GM10248 (cell line): ENCODE data around the gene ZAR1.

Experiments
- CTCF ChIA-PET: fragments of 300-600 bp; sonication (Branson Sonifier 250); formaldehyde crosslinking; extraction: SDS; loops from one replicate; lab custom pipeline; 2021; ENCODE audit warnings: antibody characterized with exemption; lab: Yijun Ruan, JAX
- POLR2A ChIA-PET: fragments of 350-650 bp; sonication (Branson Sonifier 250); formaldehyde crosslinking; extraction: SDS; loops from one replicate; lab custom pipeline; 2020; ENCODE audit warnings: antibody characterized with exemption; lab: Yijun Ruan, JAX
- DNase-seq: peaks from one replicate; pipeline ENCODE4 v3.0.0; 2012; ENCODE audit errors: extremely low spot score
- TF ChIP-seq, protein P1 (sequence below): IDR thresholded peaks from 2 replicates; pipeline ENCODE4 v1.5.1; 2012; ENCODE audit warnings: mild to moderate bottlenecking, low read depth; ENCODE audit errors: extremely low read depth, missing control alignments, control extremely low read depth

Gene ZAR1

DNA sequence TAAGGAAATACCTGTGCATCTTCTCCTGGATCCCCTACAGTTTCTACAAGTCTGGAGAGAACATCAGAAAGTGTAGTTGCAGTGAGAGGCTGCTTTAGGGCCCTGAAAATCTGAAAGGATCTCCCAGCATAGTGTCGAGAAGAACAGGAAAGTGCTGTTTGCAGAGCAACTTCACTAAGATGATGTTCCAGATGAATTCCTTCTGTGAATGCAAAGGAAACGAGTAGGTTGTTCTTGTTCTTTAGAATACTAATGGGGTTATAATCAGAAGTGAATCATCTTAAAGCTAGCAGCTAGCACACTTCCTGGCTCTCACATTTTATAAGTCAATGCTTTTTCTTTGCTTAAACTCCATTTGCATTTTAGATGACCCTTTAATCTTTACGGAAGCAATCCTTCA lies 53.7 kb downstream of the ZAR1 start:
- POLR2A ChIA-PET = no interaction called here
- TF ChIP-seq, protein P1, sequence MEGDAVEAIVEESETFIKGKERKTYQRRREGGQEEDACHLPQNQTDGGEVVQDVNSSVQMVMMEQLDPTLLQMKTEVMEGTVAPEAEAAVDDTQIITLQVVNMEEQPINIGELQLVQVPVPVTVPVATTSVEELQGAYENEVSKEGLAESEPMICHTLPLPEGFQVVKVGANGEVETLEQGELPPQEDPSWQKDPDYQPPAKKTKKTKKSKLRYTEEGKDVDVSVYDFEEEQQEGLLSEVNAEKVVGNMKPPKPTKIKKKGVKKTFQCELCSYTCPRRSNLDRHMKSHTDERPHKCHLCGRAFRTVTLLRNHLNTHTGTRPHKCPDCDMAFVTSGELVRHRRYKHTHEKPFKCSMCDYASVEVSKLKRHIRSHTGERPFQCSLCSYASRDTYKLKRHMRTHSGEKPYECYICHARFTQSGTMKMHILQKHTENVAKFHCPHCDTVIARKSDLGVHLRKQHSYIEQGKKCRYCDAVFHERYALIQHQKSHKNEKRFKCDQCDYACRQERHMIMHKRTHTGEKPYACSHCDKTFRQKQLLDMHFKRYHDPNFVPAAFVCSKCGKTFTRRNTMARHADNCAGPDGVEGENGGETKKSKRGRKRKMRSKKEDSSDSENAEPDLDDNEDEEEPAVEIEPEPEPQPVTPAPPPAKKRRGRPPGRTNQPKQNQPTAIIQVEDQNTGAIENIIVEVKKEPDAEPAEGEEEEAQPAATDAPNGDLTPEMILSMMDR = no peak
- CTCF ChIA-PET = interaction anchor here (1.4 to 1.7 kb wide), 2 partner anchors 10 to 35 kb away, joined by 4 to 6 read pairs; no protein-coding TSS in a partner anchor
- no peak for DNase-seq
